C4-2B (cell line): ENCODE data around the gene NRARP.
A peak's percentile ranks its signal among the peaks of the same experiment; 100 is the strongest.

Experiments used
- H3K27ac ChIP-seq: fragments of 450-650 bp; 2 replicates; pipeline ENCODE4 v1.5.1; 2017
- ZFX ChIP-seq: fragments of 450-650 bp; IDR thresholded peaks from 2 replicates; pipeline ENCODE4 v1.6.1; 2017
- TF ChIP-seq, protein P1 (sequence below): fragments of 450-650 bp; conservative IDR thresholded peaks from 2 replicates; pipeline ENCODE4 v1.5.1; 2017; ENCODE audit warnings: mild to moderate bottlenecking

Gene NRARP

DNA sequence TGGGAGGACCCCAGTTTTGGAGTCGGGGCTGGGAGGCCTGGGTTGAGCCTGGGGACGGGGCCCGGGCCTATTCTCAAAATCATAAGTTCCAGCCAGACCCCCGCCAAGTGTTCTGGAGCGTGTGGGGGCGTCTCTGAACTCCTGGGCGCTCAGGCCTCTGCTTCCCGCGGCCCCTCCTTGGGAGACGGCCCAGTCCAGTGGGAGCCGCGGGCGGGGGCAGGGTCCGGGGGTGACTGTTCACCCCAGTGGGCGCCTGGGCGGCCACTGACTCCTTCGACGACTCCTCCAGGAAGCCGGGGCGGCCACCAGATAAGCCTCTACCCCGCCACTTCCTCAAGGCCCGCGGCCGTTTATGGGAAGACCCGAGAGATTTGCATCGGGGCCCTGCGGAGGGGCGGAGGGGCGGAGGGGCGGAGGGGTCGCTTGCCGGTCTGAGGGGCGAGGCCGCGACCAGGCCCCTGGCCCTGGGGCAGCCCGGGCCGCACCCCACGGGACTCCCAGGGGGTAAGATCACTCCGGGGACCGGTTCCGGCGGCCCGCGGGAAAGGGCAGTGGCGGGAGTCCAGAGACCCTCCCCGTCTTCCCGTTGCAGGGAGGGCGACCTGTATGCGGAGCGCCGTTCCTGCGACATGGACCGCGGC, 23.9 kb downstream of the NRARP start:
- TF ChIP-seq, protein P1, sequence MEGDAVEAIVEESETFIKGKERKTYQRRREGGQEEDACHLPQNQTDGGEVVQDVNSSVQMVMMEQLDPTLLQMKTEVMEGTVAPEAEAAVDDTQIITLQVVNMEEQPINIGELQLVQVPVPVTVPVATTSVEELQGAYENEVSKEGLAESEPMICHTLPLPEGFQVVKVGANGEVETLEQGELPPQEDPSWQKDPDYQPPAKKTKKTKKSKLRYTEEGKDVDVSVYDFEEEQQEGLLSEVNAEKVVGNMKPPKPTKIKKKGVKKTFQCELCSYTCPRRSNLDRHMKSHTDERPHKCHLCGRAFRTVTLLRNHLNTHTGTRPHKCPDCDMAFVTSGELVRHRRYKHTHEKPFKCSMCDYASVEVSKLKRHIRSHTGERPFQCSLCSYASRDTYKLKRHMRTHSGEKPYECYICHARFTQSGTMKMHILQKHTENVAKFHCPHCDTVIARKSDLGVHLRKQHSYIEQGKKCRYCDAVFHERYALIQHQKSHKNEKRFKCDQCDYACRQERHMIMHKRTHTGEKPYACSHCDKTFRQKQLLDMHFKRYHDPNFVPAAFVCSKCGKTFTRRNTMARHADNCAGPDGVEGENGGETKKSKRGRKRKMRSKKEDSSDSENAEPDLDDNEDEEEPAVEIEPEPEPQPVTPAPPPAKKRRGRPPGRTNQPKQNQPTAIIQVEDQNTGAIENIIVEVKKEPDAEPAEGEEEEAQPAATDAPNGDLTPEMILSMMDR: no peak
- no peak for TF ChIP-seq ZFX
- no peak overlapping the region for H3K27ac ChIP-seq

DNA sequence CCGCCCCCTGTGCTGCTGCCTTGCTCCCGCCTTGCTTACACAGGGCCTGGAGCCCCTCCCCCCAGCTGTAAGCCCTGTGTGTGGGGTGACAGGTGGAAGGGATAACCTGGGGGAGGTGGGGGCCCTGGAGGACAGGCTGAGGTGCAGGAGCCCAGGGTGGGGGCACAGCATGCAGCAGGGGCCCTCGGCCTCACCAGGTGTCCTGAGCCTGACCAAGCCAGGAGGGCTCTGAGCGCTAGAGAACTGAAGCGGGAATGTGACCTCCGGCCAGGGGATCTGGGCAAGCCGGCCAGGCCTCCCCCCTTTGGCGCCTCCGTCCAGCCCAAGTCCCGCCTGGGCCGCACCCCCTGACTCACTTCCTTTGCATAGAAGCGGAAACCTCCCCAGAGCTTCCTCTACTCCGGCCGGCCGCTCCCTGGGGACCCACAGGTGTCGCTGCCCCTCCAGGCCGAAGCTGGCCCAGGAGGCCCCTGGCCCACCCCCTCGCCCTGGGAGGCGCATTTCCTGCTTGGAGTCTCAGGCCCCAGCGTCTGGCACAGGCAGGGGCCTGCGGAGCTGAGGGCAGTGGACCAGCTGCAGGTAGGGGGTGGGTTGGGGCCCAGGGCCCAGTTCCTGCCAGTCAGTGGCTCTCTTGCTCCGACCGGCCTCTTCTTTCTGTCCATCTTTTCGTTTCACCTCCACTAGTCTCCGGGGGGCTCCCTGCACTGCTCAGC, 24.6 kb downstream of the NRARP start, which contains the start of gene TOR4A:
Gene TOR4A (plus strand): TSS at position 398 of the 713 bp plus-strand sequence. CDS start 964 bp downstream, outside the sequence.
- TF ChIP-seq ZFX: no peak
- TF ChIP-seq, protein P1: no peak
- no peak within 1 kb of the TSS for H3K27ac ChIP-seq

DNA sequence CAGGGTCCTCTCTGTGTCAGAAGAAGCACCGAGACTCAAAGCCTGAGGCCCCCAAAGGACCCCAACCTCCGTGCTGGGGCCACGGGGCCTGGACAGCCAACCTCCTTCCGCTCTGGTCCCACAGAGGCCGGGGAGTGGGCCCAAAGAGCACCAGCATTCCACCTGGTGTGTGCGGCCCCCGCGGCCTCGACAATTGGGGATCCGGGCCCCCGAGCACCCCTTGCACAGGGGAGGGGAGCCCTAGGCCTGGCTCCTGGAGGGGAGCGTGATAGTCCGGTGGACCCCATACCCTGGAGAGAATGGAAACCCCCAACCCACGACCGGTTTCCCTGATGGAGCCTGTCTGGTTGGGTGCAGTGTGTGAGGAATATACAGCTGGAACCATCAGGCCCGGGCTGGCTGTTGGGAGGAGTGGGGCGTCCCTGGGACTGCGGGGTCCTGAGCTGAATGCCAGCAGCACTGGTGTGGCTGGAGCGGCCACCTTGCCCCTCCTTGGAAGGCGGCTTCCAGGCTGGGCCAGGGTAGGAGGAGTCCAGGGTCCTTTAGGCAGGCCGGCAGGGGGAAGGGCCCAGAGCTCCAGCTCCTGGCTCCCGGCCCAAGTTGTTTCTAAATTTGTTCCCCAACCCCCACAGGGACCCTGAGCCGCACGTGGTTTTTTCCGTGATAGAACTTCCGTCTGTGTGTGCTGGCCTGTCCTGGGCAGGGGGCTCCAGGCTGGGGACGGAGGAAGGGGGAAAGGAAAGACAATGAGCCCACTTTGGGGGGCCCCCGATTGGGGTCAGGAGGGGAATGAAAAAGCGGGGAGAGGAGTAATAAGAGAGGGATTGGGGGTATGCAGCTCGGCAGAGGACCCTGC, 25.4 kb downstream of the NRARP start:
- H3K27ac ChIP-seq: no peak overlapping the region

DNA sequence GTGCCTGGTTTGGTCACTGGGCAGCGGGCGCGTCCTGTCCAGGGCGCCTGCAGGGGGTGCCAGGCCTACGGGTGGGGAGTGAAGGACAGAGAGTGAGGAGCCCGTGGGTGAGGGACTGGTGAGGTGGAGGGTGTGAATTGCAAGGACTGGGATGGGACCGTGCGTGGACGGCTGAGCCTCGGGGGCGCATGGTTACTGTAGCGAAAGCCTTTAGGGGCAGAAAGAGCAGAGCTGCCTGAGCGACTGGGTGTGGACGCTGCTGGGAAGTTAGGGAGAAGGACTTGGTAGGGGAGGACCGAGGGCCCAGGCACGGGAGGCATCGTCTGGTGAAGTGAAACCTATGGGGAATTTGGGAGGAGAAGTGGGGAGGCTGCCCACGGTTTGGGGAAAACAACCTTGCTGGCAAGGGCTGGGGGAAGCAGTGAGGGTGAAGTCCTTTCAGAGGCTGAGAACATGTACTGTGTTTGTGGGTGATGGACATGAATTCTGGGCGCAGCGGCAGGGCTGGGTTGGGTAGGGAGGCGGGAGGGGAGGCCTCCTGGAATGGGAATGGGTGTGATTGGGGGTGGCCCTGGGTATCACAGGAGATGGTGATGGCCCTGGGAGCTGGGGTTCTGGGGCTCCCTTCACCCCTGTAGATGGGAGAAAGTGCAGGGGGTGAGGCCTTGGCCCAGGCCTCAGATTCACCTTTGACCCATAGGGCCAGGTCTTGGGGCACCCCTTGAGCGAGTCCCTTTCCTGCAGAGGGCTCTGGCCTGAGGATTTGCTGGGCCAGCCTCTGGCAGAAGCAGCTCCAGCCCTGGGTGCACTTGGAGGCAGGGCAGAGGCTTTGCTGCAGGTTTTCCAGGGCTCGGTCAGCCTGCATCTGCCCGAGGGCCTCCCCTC, 26.2 kb downstream of the NRARP start:
- TF ChIP-seq ZFX: no peak
- TF ChIP-seq, protein P1: no peak
- H3K27ac ChIP-seq: no peak overlapping the region

More for the DNA sequence above, 25.4 kb downstream of the NRARP start:
- no peak for TF ChIP-seq ZFX
- TF ChIP-seq, protein P1: no peak

DNA sequence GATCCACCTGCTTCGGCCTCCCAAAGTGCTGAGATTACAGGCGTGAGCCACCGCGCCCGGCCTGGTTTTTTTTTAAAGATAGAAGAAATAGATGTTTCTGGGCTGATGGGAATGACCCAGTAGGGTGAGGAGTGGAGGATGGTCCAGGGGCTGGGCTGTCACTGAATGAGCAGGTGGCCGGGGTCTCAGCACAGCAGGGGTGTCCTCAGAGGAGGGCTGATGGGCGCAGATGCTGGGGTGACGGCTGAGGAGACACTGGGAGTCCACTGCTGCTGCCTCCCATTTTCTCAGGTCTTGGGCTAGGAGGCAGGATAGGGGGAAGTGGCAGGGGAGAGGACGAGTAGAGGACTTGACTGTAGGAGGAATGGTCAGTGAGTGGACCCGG, 26.9 kb downstream of the NRARP start:
- TF ChIP-seq ZFX: no peak
- TF ChIP-seq, protein P1: no peak
- no peak overlapping the region for H3K27ac ChIP-seq

DNA sequence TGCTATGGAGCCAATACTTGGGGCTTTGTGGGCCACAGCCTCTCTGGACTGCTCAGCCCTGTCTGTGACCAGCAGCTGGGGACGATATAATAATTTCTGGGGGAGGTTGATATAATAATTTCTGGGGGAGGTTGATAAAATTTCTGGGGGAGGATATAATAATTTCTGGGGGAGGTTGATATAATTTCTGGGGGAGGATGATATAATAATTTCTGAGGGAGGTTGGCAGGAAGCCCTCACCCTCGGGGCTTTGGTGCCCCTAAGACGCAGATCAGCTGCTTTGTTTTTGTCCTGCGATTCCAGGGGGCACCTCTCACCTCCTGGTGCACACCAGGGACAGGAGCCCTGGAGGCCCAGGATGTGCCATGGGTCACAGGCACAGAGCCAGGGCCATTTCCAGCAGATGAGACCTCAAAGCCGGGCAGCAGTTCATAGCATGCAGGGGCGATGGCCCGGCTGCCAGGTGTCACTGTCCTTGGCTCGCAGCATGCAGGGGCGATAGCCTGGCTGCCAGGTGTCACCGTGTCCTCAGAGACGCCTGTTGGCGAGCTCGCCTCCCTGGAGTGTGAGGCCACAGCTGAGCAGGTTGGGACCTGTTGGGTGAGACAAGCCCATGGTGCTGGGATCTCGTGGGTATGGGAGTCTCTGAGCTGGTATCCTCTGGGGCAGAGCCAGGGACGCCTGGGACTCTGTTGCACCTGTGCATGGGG, 28.3 kb downstream of the NRARP start:
- TF ChIP-seq ZFX: no peak
- TF ChIP-seq, protein P1: no peak
- peak overlapping the region; percentile 1; the same call in 1 of the 2 replicates for H3K27ac ChIP-seq
